GM21515 (cell line): ENCODE data around the gene EPN2.
"Not testable (repeated sequence)": the region's sequence is repeated elsewhere in the genome, so short reads cannot be mapped to it uniquely, and the experiment has no call there.

Source experiments
- ATAC-seq: cut with Tn5 transposase; IDR thresholded peaks from one replicate; pipeline ENCODE4 v1.9.1; 2021; ENCODE audit not compliant: unreplicated experiment

The EPN2 gene

GRCh38 chr17:19264681-19265080, 27.5 kb downstream of the EPN2 start:
- no peak for ATAC-seq

- no peak for ATAC-seq
Observed at GRCh38 chr17:19265755-19266154, 28.6 kb downstream of the EPN2 start.

GRCh38 chr17:19268611-19269010, 31.4 kb downstream of the EPN2 start:
- ATAC-seq: no peak

- no peak for ATAC-seq
Observed at GRCh38 chr17:19269106-19269505, 31.9 kb downstream of the EPN2 start.

- ATAC-seq: no peak
Observed at GRCh38 chr17:19269641-19270040, 32.5 kb downstream of the EPN2 start.

GRCh38 chr17:19270347-19270703, 33.2 kb downstream of the EPN2 start:
- no peak for ATAC-seq

GRCh38 chr17:19270704-19271611, 33.8 kb downstream of the EPN2 start:
- peak; percentile 73 for ATAC-seq

- ATAC-seq: no peak
Observed at GRCh38 chr17:19271780-19272357, 34.7 kb downstream of the EPN2 start.

GRCh38 chr17:19273731-19274130, 36.6 kb downstream of the EPN2 start:
- ATAC-seq: no peak

GRCh38 chr17:19274893-19275292, 37.7 kb downstream of the EPN2 start:
- no peak for ATAC-seq

- ATAC-seq: no peak
Observed at GRCh38 chr17:19275457-19276127, 38.4 kb downstream of the EPN2 start.

- not testable (repeated sequence) for ATAC-seq
Observed at GRCh38 chr17:19278284-19278683, 41.1 kb downstream of the EPN2 start.

- ATAC-seq: no peak
Observed at GRCh38 chr17:19278729-19279128, 41.6 kb downstream of the EPN2 start.

GRCh38 chr17:19281161-19281560, 44.0 kb downstream of the EPN2 start:
- ATAC-seq: no peak

GRCh38 chr17:19284005-19284959, 47.1 kb downstream of the EPN2 start:
- no peak for ATAC-seq

GRCh38 chr17:19285213-19285900, 48.2 kb downstream of the EPN2 start:
- ATAC-seq: no peak

GRCh38 chr17:19286751-19287341, 49.7 kb downstream of the EPN2 start:
- ATAC-seq: no peak

GRCh38 chr17:19287651-19288050, 50.5 kb downstream of the EPN2 start:
- no peak for ATAC-seq

- ATAC-seq: no peak
Observed at GRCh38 chr17:19288453-19288852, 51.3 kb downstream of the EPN2 start.
